ENCODE data around the gene ELSPBP1.
"Not testable (repeated sequence)": the region's sequence is repeated elsewhere in the genome, so short reads cannot be mapped to it uniquely, and the experiment has no call there.

Gene ELSPBP1

DNA sequence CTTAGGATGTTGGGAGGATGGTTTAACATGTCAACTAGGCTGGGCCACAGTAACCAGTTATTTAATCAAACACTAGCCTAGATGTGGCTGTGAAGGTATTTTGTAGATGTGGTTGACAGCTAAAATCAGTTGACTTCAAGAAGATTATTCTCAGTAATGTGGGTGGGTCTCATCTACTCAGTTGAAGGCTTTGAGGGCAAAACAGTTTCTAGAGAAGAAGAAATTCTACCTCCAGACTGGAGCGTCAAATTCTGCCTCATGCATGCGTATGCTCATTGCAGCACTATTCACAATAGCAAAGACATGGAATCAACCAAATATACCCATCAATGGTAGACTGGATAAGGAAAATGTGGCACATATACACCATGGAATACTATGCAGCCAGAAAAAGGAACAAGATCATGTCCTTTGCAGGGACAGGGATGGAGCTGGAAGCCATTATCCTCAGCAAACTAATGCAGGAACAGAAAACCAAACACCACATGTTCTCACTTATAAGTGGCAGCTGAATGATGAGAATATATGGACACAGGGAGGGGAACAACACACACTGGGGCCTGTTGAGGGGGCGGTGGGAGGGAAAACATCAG is 75.8 kb downstream of the ELSPBP1 start:
- H3K23ac ChIP-seq (ENCODE audit: low read depth, low read length, poor library complexity); H2BK15ac ChIP-seq (ENCODE audit: low read length); H3K36me3 ChIP-seq (replicated peaks in 1 of 2; ENCODE audit: control insufficient read depth in 2 of 2, insufficient read depth in 2 of 2, low read length in 2 of 2); H3K4me1 ChIP-seq (ENCODE audit: control insufficient read depth in 2 of 2, insufficient read depth in 1 of 2, low read depth in 1 of 2, low read length in 2 of 2); H3K79me1 ChIP-seq (ENCODE audit: low read depth, low read length); H3K27ac ChIP-seq (replicated peaks; ENCODE audit: low read length); H3K18ac ChIP-seq (ENCODE audit: low read length); H3K14ac ChIP-seq (ENCODE audit: low read length); H2BK12ac ChIP-seq (ENCODE audit: low read length); H2AK5ac ChIP-seq (ENCODE audit: low read depth, low read length); H4K91ac ChIP-seq (ENCODE audit: low read depth, low read length, poor library complexity); H2AFZ ChIP-seq (ENCODE audit: low read length); H3K4me2 ChIP-seq (ENCODE audit: insufficient read depth, low read length, poor library complexity, severe bottlenecking); DNase-seq (ENCODE audit: low spot score); H3K9me3 ChIP-seq (replicated peaks in 1 of 2; ENCODE audit: control insufficient read depth in 2 of 2, insufficient read depth in 1 of 2, low read depth in 1 of 2, low read length in 2 of 2); H2BK5ac ChIP-seq (ENCODE audit: low read length); H2BK120ac ChIP-seq (ENCODE audit: low read depth, low read length); H3K27me3 ChIP-seq (ENCODE audit: control insufficient read depth in 3 of 3, insufficient read depth in 3 of 3, low read depth in 1 of 3, low read length in 3 of 3); H3K4ac ChIP-seq (ENCODE audit: low read length); H3K9ac ChIP-seq (ENCODE audit: low read depth, low read length, poor library complexity); H3K4me3 ChIP-seq (ENCODE audit: low read length in 2 of 2); H4K8ac ChIP-seq (ENCODE audit: low read depth, low read length): not testable (repeated sequence)
- WGBS, 2 donors (ENCODE audit: extremely low coverage in 2 of 2, insufficient read length in 2 of 2, insufficient replicate concordance in 1 of 2), result no CpG with 5 or more reads among the region's 3 CpGs

Data from neuronal stem cell (in vitro differentiated cells).